C4-2B (cell line): ENCODE results near the gene SLC38A2.

Source experiments
- H3K27ac ChIP-seq: fragments of 450-650 bp; 2 replicates; pipeline ENCODE4 v1.5.1; 2017
- CTCF ChIP-seq: fragments of 450-650 bp; conservative IDR thresholded peaks from 2 replicates; pipeline ENCODE4 v1.5.1; 2017; ENCODE audit warnings: mild to moderate bottlenecking
- ZFX ChIP-seq: fragments of 450-650 bp; IDR thresholded peaks from 2 replicates; pipeline ENCODE4 v1.6.1; 2017

SLC38A2 gene

DNA sequence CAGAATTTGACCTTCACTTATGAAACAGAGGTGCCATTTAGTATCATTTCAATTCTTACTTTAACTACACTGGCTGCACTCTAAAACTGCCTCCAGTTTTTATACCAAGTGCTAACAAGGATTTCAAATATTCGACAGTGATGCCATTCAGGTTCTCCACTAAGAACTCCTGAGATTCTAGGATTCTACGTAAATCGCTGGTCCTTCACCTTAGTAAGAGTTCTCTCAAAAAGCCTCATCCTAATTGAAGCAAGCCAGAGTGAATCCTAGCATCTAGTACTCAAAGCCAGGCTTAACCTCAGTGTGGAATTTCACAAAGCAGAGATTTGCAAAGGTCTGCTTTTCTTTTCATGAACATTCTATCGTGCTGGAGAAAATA is 3.5 kb downstream of the SLC38A2 start:
- H3K27ac ChIP-seq, result no peak overlapping the region

DNA sequence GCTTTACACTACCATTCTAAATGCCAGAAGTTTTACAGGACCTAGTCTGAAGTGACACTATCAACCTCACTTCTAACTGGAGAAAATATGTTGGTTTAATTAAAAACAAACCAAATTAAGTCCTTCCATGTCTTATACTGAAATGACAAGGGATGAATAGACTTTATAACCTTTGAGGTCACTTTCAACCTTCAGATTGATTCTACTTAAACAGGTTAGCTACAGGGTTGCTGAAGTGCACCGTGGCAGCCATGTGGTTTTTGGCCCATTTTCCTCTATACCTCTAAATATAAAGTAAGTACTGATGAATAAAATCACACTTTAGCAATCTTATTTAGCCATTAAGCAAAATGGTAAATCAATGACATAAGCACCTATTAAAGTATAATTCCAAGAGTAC is 3.9 kb downstream of the SLC38A2 start:
- H3K27ac ChIP-seq, result no peak overlapping the region
- TF ChIP-seq CTCF, result no peak
- TF ChIP-seq ZFX, result no peak

More for the DNA sequence above, 3.5 kb downstream of the SLC38A2 start:
- TF ChIP-seq ZFX (no peak), CTCF (no peak)

DNA sequence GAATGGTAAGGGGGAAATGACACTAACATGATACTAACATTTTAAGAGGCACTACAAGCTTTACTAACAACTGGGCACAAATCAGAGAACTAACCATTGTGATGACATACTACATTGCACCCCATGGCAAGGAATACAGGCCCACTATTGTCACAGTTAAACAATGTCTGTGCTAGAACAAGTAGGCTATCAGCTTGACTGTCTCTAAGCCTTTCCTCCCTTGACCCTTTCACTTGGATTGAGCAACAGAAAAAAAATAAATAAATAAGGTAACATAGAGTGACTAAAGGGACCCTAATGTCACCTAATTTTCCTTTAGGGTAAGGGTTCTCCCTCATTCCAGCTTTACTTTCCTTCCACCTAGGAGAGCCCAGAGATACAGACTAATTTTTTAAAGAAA is 4.4 kb downstream of the SLC38A2 start:
- no peak for TF ChIP-seq ZFX
- no peak for TF ChIP-seq CTCF
- H3K27ac ChIP-seq, result no peak overlapping the region

GRCh38 chr12:46367351-46368029 is 5.1 kb downstream of the SLC38A2 start:
- no peak overlapping the region for H3K27ac ChIP-seq
- no peak for TF ChIP-seq ZFX
- TF ChIP-seq CTCF, result no peak

GRCh38 chr12:46366771-46367170 is 5.8 kb downstream of the SLC38A2 start:
- H3K27ac ChIP-seq, result no peak overlapping the region
- TF ChIP-seq CTCF (no peak), ZFX (no peak)

GRCh38 chr12:46365951-46366379 is 6.6 kb downstream of the SLC38A2 start:
- H3K27ac ChIP-seq, result no peak overlapping the region
- TF ChIP-seq ZFX (no peak), CTCF (no peak)

DNA sequence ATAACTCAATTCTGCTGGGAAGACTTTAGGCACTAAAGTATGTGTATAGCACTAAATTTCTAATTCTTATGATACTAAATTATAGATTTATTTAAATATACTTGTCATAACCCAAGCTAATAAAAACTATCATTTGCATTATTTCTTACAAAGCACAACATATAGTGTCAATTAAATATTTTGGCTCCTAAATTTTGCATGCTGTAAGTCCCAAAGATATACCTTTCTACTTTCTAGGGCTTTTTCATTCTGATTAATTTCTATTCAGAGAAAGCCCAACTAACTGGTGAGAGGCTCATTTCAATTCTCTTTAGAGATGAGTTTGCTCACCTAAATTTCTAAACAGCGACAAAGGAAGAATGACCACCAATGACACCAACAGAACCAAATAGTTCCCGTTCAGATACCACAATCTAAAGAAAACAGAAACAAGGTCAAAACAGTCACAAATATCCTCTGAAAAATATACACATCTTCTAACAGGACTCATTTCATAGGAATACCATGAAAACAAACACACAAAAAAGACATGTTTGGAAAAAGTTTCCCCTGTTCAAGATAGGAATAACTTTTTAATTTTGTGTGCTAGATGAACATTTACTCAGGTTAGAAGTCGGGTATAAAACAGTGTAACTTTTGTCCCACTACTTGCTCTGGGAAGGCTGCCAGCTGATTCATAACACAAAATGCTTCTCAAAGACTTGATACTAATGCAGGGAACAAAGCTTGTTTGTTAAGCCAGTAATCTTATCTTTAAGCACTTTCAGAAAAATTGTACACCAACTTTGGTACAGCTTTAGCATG is 7.6 kb downstream of the SLC38A2 start:
- H3K27ac ChIP-seq, result no peak overlapping the region
- TF ChIP-seq ZFX, result no peak
- TF ChIP-seq CTCF, result no peak
